NCI-H526 treated with DMSO at 0.1 percent for 48 hours (cell line): Measurements from ENCODE around the gene FAM180A.
"Not testable (repeated sequence)": the region's sequence is repeated elsewhere in the genome, so short reads cannot be mapped to it uniquely, and the experiment has no call there.

Experiments used
- DNase-seq: peaks from one replicate; lab custom pipeline; 2025; lab: John Stamatoyannopoulos, UW

Gene FAM180A

DNA sequence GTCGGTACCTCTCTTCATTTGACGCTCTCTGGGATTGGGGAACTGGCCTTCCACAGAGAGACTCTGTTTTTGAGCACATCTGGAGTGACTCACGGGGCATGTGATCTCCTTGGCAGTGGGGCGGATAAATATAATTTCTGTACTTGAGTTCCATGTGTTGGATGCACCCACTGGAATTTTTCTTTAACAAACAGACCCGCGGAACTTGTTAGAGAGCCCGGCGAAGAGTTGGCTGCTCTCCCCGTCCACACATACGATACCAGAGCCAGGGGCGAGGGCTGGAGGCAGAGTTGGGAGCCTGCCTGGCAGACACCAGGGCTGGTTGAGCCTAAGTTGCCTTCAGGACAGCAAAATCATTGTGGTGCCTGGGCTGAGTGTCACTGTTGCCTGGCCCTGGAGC lies at the start of gene FAM180A:
TSS of gene FAM180A (minus strand) at position 44 of the 400 bp plus-strand sequence. CDS start 233 bp downstream, outside the sequence.
- DNase-seq = no peak

DNA sequence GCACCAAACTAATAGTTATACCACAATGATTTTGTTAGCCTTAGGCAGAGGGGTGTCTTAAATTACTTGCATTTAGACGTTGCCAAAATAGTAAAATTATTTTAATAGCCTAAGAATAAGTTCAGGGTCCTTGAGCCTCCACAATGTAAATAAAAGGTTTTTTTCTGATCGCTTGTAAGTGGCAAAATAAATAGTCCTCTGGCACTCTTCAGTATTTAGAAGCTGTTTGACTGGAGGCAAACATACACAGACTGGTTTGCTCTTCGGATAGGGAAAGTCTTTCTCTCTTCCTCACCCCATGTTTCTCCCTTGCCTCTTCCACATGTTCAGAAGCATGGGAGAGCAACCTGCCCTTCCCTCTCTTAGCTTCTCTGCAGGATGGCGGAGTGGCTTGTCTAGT lies 49.5 kb upstream of the FAM180A start:
- no peak for DNase-seq

DNA sequence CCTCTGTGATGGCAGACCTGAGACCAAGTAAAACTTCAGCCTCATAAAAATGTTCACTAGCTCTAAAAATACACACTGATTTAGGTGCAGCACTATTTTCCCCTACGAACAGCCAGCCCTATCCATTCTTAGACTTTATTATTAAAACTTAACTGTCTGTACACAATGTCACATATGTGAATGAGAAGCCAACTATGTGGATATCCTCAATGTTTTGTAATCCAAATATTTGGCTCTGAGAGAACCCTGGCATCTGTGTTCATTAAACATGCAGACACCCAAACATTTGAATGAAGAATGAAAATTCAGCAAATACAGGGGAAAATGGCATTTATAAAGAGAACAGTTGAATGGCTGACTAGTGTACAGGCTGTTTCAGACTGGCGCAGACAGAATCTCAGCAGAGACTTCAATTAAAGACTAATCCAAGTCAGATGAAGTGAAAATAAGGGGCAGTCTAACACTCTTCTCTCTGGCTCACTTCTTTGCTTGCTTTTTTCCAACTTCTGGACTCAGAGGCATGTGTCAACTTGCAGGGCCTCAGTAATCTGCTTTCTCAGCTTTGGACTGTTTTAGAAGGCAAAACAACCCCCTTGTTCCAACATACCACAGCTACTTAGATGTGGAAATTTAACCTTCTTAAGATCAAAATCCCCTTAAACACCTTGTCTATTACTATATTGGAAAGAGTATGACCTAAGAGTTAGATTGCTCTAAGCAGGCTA lies 47.4 kb upstream of the FAM180A start:
- no peak for DNase-seq

DNA sequence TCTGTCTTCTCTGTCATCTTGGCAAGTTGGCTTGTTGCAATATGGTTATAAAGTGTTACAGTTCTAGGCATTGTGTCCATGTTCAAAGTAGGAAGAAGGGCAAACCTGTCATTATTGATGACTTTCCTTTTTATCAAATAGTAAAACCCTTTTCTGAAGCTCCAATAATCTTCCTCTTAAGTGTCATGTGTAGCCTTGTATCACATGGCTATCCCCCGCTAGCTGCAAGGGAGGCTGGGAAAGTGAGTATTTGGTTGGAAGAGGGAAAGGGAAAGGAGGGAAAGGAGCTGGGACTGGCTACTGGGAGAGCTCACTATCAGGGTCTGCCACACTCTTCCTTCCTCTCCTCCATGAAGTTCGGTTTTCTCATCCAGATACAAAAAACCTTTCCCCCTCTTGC lies 45.2 kb upstream of the FAM180A start:
- DNase-seq = no peak

DNA sequence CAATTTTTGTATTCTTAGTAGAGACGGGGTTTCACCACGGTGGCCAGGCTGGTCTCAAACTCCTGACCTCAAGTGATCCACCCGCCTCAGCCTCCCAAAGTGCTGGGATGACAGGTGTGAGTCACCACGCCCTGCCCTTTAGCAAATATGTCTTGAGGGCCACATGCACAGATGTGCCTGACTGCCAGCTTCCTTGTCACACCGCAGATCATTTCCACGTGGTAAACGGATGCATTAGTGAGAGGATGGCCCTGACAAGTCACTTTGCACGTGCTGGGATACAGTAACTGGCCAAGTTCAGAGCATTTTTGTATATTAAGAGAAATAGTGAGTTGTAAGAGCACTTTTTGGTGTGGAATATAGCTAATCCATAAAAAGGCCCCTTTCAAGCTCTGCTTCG lies 44.3 kb upstream of the FAM180A start:
- DNase-seq = no peak

DNA sequence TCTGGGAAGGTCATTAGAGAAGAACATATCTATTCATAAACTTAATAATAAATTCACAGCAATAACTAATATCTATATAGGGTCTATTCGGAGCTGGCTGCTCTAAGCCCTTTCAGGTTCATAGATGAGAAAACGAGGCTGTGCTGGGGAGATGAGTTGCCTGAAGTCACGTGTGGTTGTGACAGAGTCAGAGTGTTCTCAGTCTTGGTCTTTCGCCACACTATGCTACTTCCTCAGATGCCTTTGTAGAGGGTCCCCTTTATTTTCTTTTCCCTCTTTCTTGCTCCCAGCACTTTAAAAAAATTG lies 43.7 kb upstream of the FAM180A start:
- no peak for DNase-seq

DNA sequence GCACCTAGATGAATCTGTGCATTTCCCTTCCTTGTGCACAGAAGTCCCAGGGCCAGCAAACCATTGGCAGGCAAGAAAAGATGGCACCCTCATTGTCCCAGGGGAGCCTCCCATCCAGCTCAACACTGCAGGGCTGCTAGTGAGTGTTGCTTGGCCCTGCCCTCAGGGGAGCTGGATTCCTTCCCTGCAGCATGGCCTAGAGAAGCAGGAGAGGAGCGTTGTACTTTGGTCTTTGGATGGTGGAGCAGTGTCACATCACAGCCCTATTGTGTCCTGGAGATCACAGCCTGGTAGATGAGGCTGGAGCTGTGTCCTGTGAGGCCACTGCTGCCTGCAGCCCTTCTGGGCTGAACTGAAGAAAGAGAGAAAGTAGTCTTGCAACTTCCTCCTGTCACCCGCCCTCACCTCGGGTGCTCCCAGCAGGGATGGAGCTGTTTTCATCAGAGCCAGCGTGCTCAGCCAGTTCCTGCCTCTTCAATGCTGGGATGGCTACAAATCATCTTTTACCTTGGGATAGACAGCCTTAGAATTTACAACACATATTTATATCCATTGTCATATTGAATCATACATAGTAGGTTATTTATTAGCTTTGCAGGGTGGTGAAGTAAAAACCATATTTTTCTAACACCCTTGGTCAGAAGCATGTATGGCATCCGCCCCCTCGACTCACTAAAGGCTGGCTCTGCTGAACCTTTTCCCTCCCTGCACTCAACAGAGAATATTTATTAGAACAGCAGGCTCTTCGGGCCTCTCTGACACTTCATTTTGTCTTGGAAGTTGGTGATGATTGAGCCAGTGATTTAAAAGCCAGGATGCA lies 43.1 kb upstream of the FAM180A start:
- no peak for DNase-seq

DNA sequence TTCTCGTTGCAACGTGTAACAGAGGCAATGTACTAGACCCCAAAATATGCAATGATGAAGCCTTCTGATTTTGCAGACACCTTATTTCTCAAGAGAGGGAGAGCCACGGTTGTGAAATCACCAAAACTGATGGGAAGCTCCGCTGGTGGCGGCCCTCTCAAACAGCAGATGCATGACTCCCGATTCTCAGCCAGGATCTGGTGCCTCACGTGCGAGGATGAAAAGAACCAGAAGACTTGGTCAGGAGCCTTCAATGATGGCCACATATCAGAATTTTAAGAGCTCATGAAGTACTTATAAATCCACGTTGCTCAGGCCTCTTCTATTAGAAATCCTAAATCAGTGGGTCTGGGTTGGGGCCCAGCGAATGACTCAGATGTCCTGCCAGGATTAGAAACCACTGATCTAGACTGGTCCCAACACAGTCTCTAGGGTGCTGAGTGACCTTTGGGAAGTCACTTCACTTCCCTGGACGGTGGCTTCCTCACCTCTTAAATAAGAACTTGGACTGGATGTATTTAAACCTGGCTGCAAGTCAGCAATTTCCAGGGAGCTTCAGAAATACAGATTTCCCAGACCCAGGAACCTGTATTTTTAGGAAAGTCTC lies 41.9 kb upstream of the FAM180A start:
- no peak for DNase-seq

DNA sequence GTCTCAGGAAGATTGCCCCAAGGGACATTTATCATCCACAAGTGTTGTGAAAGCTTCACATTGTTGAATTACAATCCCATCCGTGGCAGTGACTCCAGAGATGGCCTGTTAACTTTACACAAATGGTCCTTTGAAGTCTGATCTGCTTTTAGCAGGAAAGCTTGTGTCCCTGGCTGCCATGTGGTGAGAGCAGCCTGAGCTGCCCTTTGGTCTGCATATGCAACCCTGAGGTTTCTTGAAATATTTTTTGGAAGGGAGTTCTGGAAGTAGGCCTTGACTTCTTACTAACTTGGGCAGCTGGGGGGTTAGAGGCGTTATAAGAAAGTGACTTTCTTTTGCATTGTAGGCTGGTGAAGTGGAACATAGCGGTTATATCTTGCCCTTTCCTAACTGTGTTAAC lies 41.3 kb upstream of the FAM180A start:
- no peak for DNase-seq

DNA sequence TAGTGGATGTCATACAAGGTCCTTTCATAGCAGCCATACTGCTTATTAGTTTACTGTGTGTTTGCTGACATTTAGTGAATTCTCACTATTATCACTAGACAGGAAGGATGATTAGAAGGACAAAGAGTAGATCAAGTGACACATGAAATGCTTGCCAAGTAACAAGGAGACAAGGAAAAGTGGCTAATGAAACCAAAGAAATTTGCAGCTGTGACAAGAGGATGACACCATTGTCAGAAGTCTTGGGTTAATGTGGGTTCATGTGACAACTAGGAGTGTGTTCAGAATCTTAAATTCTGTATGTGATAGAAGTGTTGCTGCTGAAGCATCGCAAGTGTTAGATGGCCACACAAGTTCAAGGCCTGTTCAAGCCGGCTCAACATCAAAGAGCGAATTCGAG lies 40.8 kb upstream of the FAM180A start:
- no peak for DNase-seq

DNA sequence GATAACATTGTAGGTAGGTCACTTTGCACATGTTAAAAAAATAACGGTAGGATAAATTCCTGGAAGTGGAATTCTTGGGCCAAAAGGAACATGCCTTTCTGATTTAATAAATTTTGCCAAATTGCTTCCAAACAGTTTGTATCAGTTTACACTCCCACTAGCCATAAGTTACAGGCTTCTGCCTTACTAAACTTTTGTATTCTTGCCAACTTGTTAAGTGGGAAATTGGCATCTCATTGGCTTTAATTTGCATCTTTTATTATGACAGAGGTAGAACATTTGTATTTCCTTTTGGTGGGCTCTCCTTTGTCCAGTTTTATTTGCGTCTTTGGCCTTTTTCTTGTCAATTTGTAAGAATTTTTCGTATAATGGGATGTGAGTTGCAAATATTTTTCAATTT lies 38.3 kb upstream of the FAM180A start:
- DNase-seq = no peak

DNA sequence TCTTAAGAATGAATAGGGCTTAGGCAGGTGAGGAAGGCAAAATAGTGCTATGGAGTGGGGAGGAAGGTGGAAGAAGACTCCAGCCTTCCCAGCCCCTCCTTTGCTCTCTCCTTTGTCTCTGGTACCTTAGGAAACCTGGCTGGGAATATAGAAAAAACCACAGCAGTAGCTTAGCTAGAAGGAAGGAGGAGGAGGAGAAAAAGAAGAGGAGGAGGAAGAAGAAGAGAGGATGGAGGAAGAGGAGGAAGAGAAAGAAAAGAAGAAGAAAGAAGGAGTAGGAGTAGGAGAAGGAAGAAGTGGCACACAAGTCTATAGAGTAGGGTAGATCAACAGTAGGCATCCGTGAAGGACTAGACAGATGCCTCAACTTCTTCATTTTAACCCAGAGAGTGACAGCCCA lies 36.5 kb upstream of the FAM180A start:
- no peak for DNase-seq

DNA sequence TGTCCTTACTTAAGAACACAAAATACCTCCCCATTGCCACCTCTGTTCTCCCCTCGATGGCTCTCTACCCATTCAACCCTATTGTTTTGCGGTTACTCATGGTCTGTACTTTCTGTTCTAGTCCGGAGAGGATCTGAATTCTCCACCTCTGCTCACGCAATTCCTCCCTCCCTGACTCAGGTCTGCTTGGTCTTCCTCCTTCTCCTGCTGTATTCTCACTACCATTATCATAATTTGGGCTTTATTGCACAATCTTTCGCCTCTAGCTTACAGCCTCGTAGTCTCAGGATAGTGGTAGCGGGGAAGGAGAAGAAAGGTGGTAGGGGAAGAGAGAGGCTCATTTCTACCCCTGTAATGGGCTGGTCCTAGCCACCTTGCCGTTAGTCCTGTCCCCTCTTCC lies 35.4 kb upstream of the FAM180A start:
- no peak for DNase-seq

DNA sequence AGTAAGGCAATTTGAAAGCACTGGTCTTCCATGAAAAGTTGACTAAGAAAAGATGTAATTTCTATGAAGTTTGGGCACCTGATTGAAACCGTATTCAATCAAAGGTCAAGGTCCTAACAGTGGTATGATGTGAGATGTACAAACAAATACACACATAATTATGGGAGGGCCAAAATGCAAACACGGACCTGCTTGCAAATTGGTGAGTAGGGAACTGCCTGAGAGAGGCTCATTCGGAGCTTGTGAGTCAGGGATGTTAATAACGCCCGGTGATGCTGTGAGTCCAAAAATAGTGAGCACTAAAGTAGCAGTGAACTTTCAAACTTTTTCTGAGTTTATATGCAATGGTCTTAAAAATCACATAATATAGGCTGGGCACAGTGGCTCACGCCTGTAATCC lies 34.2 kb upstream of the FAM180A start:
- DNase-seq = no peak

DNA sequence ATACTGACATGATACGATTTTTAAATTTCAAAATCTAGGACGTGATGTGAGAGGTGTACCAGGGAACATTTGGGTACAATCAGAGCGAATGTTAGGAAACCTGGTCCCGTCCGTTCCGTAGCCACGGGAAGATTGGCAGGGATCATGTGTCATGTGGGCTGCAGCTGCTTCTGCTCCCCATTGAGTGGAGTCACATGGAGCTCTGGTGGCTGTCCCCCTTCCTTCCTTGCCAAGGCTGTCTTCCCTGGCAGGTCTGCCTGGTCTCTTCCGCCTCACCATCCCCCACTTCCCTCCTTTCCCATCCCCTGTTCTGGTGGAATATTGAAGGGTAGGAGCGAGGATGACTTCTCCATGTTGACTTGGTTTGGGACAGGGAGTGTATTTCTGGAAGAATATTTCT lies 33.8 kb upstream of the FAM180A start:
- DNase-seq = no peak

DNA sequence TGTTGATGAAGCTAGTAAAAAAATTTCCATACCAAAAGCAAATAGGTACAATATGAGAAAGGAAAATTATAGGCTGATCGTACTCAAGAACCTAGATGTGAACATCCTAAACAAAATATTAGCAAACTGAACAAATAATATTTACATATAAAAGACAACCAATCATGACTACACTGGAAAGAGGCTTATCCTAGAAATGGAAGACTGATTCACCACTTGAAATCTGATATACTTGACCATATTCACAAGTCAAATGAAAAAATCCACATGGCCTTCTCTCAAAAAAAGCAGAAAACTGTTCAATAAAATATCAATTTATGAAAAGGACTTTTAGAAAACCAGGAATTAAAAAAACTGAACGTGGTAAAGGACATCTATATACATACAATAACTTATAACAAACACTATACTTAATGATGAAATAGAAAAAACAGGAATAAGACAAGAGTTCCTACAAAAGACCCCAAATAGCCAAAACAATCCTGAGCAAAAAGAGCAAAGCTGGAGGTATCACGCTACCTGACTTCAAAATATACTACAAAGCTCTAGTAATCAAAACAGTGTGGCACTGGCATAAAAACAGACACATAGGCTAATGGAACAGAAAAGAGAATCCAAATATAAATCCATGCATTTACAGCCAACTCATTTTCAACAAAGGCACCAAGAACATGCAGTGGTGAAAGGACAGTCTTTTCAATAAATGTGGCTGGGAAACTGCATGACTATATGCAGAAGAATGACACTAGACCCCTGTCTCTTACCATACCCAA lies 29.2 kb upstream of the FAM180A start:
- no peak for DNase-seq

DNA sequence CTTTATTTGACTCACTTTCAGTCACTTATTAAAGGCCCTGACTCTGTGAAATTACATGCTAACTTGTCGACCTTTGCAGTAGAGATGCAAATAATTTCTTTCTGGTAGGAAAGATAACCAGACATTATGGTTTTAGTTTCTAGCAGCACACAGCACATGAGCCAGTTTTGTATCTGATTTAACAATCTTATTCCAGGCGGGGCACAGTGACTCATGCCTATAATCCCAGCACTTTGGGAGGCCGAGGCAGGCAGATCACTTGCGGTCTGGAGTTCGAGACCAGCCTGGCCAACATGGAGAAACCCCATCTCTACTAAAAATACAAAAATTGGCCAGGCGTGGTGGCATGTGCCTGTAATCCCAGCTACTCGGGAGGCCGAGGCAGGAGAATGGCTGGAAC lies 27.3 kb upstream of the FAM180A start:
- not testable (repeated sequence) for DNase-seq

DNA sequence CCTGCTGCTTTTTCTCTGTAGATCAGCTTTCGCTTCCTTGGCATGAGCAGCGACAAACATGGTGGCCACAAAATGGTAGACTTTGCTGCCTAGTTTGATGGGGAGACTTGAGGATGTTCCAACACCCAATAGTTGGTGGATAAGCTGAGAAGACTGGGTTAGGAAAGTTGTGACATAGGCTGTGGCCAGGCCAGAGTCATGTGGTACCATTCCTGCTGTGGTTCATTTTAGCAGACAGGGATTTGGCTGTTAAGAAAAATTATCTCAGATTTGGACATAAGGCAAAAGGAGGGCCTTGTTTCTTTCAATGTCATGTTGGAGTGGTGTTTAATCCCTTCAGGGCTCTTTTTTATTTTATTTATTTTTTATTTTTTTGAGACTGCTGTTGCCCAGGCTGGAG lies 26.6 kb upstream of the FAM180A start:
- DNase-seq = no peak

DNA sequence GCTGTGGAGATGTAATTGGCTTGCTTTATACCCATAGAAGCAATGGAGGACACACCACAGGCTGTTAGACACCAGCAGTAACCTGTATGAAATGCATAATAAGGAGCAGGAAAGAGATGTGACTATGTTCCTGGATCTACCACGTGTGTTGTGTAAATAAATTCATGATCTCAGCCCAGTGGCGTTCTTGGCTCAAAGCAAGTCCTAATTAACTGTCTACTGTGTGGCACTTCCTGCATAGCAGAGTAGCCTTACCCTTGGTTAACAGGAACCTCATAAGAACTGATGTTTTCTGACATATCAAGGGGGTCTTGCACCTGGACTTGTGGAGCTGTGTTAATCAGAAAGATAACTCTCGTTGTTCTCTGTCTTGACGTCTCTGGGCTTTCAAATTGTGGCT lies 25.7 kb upstream of the FAM180A start:
- peak; percentile 15 for DNase-seq

DNA sequence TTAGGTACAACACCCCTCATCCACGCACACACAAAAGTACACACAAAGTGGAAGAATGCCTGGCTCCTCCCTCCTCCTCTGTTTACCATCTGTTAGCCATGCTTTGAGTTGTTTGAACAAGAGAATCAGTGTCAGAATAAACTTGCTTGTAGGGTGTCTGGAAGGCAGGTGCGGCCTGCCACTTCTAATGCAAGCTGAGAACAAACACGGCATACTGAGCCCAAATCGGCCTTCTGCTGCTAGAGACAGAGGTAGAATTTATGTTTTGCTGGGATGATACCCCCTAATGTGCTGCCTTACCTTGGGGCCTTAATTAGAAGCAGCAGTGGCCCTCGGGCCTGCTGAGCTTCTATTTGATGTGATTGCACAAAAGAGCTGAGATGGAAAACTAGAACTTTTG lies 24.9 kb upstream of the FAM180A start:
- no peak for DNase-seq

DNA sequence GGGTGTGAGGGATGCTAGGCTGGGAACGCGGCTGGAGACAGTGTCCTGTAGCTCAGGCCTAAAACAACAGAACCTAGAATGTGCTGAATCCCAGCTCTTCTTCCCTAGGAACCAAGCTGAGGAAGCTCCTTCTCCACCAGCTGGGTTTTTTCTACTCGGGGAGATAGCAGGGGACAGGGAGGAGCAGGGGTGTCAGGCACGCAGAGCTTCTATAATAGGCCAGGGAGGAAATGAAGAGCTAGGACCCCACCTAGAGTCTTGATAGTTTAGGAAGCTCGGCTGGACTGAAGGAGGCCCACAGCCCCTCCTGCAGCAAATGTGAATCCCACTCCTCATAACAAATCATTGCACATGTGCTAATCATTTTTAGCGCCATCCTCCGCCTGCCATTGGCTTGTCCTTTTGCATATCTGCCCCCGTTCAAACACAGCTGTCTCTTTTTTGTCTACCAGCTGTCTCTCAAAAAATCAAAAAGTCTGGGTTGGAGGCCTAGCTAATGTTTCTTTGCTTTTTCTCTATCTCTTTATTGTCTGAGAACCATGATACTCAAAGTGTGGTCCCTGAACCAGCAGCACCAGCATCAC lies 24.1 kb upstream of the FAM180A start:
- no peak for DNase-seq

DNA sequence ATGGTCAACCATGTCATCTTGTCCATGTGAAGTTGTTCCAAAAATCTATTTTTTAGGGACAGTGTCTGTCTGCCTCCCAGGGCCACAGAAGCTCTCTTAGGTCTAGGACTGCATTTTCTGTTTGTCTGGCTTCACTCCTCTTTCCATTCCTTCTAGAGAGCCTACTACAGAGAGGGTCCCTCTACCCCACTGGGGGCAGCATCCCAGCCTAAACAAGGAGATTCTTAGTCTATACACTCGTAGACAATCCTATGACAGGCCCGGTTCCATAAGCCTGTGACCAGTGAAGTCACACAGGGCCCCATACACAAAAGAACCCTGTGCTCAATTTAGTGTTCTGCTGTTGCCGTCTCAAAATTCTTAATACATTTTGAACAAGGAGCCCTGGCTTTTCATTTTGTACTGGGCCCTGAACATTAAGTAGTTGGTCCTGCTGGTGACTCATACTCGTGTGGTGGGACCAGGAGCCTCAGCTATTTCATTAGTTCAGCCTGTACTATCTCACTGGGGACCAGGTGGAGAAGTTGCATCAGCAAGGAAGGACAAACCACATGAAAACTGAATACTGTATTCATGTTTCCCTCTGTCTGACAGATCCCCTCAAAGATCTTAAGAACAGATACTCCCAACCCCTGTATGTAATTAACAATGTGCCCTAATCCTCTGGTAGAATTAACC lies 23.5 kb upstream of the FAM180A start:
- DNase-seq = no peak
